GM19397 (cell line): ENCODE measurements around the gene DNMBP.
"Not testable (repeated sequence)": the region's sequence is repeated elsewhere in the genome, so short reads cannot be mapped to it uniquely, and the experiment has no call there.

Experiments
- ATAC-seq: cut with Tn5 transposase; IDR thresholded peaks from one replicate; pipeline ENCODE4 v1.9.1; 2021; ENCODE audit warnings: mild to moderate bottlenecking, moderate library complexity; ENCODE audit not compliant: unreplicated experiment

Gene DNMBP

GRCh38 chr10:99917963-99918825, 91.6 kb downstream of the DNMBP start:
- ATAC-seq = no peak

DNA sequence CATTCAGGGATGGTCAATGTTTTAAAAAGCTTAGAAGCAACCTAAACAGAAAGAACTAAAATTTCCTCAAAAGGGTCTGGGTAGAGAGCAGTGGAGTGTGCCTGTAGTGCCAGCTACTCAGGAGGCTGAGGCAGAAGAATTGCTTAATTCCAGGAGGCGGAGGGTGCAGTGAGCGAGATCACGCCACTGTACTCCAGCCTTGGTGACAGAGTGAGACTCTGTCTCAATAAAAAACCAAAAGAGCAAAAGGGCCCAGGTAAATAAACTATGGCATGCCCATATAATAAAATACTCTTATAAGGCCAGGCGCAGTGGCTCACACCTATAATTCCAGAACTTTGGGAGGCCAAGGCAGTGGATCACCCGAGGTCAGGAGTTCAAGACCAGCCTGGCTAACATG, 93.0 kb downstream of the DNMBP start:
- ATAC-seq = no peak

DNA sequence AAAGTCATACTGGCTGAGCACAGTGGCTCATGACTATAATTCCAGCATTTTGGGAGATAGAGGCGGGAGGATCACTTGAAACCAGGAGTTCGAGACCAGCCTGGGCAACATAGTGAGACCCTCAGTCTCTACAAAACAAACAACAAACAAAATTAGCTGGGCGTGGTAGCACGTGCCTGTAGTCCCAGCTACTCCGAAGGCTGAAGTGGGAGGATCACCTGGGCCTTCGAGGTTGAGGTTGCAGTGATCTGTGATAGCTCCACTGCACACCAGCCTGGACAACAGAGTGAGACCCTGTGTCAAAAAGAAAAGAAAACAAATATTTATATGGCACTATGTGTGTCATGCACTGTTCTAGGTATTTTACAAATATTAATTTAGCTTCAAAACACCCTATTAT, 94.3 kb downstream of the DNMBP start:
- ATAC-seq = no peak

- no peak for ATAC-seq
These were observed 95.5 kb downstream of the DNMBP start for GRCh38 chr10:99914236-99914635.

- ATAC-seq = no peak
These were observed 95.9 kb downstream of the DNMBP start for GRCh38 chr10:99913831-99914235.

DNA sequence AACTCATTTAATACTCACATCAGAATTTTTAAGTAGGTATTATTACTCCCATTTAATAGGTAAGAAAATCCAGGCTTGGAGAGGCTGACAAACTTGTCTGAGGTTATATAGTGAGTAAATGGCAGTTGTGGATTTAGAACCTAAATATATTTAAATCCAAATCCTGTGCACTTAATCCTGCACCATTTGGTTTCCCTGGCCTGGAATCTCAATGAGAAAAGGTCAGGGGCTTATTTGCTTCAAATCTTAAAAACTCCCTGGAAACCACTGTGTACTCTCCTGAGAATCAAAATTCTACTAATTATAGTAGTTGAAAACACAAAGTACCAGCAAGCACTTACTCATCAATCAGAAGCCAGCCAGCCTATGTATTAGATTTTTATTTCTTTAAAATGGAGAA, 97.7 kb downstream of the DNMBP start:
- no peak for ATAC-seq

GRCh38 chr10:99908512-99908911, 101.2 kb downstream of the DNMBP start:
- ATAC-seq = no peak

DNA sequence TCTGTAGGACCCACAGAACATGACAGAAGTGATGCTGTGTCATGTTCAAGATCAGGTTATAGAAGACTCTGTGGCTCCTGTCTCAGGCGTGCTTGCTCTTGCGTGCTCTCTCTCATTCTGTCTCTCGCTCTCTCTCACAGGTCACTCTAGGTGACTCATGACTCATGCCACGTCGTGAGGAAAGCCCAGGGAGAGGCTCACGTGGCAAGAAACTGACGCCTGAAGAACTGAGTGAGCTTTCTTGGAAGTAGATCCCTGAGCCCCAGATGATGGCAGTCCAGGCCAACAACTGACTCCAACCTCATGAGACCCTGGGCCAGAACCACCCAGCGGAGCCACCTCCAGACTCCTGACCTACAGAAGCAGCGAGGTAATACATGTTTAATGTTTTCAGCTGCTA, 103.3 kb downstream of the DNMBP start:
- no peak for ATAC-seq

GRCh38 chr10:99905971-99906370, 103.8 kb downstream of the DNMBP start:
- ATAC-seq = no peak

DNA sequence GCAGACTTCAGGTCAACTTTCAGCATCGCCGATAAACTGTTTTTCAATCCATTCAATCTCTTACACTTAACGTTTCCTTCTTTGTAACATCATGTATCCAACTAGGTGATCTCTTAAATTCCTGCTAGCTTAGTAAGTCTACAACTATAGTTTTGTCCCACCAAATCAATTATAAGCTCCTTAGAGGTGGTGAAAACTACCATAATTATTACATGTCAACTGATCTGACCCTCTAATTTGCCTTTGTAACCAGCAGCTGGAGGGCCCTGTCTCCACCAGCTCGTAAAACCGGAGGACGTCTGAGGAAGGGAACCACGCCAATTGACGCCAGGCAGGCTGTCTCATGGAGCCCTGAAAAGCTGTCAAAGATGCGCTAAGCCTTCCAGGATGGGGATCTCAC, 113.9 kb downstream of the DNMBP start:
- no peak for ATAC-seq

DNA sequence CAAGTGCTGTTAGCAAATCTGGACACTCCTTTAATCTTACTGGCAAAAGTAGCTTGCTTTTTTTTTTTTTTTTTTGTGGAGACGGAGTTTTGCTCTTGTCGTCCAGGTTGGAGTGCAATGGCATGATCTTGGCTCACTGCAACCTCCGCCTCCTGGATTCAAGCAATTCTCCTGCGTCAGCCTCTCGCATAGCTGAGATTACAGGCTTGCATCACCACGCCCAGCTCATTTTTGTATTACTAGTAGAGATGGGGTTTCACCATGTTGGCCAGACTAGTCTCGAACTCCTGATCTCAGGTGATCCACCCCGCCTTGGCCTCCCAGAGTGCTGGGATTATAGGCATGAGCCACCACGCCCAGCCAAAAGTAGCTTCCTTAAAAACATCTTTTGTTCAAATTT, 114.7 kb downstream of the DNMBP start:
- not testable (repeated sequence) for ATAC-seq

- ATAC-seq = no peak
These were observed 115.1 kb downstream of the DNMBP start for GRCh38 chr10:99894613-99895012.

GRCh38 chr10:99888622-99889021, 121.1 kb downstream of the DNMBP start:
- ATAC-seq = no peak

DNA sequence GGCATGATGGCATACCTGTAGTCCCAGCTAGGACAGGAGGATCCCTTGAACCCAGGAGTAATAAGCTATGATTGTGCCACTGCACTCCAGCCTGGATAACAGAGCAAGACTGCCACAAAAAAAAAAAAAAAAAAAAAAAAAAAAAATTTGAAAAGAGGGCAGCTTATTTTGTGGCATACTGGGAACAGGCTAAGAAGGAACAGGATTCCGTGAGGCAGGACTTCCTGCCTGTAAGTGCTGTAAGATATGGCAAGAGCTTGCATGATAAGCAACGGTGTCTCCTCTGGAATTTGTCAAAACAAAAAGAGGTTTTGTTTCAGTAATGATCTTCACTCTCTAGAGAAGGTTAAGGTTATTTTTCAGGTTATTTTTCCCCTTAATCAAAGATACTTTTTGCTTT, 126.2 kb downstream of the DNMBP start:
- ATAC-seq = no peak

DNA sequence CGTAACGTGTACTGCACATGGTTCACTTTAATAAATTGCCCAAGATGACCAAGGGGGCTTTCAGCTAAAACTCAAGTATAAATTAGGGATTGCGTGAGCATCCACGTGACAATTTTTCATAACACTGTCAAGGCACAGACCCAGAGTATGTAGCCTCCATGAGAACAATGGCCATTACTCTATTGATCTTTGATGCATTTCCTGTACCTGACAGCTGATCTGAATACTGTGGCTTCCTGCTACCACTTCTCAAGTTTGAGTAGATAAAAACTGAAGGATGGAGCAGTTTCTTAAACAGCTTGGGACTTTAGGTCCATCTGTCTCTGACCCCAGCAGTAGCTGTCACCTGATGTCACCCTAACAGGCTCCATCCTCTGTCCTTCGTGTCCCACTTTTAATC, 128.4 kb downstream of the DNMBP start:
- ATAC-seq = no peak

- no peak for ATAC-seq
These were observed 129.5 kb downstream of the DNMBP start for GRCh38 chr10:99880080-99880835.

GRCh38 chr10:99875473-99875872, 134.3 kb downstream of the DNMBP start:
- ATAC-seq = no peak

DNA sequence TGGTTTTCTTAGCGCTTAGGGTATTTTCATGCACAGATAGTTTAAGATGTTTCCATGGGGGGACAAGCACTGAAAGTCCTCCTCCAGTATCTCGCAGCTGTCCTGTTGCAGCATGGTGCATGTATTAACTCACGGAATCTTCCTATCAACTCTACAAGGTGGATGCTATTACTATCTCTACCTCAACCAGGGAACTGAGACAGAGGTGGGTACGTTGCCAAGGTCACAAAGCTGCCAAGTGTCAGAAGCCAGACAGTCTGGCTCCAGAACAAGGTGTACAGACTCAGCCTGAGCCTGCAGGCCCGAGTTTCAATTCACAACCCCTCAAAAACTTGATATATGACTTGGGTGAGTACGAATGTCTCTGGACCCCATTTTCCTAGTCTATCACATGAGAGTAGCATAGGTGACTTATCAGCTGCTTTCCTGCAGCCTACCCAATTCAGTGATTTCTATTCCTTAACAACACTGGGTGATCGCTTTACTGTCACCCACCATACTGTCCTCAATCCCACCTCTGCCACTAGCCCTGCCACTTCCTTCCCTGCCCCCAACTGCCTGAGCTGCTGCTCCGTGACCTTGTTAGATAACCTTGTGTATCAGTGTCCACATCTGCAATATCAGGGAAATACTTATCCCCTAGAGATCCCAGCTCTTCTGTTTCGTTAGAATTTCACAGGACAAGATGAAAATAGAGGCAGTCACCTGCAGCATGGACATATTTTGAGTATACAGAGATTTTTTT, 135.2 kb downstream of the DNMBP start:
- ATAC-seq = no peak

GRCh38 chr10:99873846-99874245, 135.9 kb downstream of the DNMBP start:
- no peak for ATAC-seq

DNA sequence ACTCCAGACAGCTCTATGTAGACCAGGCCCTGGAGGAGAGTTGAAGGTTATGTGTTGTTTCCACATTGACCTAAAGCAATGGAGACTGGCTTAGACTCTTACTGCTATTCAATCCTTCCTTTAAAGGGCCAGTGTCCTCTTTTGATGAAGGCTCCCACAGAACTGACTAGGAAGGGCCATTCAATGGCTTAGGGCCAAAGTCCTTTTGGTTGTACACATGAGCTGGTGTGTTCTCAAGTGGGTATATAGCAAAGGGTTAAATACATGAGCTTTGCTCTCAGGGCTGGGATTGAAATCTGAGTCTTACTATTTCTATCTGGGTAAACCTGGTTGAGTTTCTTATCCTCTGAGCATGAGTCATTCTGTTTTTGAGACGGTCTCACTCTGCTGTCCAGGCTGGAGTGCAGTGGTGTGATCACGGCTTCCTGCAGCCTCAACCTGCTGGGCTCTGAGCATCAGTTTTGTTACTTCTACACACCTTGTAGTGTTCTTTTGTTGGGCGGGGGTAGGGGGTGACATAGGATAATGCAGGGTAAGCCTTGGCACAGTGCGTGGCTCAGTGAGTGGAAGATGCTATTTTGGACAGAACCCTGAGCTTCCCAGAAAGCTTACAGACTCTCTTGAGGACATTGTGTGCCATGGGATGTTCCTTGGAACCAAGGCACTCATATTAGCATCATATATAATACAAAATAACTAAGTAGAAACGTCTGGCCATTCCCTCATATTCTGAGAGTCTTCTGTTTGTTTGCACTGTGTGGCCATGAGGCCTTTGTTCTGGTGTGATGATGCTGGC, 137.2 kb downstream of the DNMBP start:
- ATAC-seq = no peak
